ENCODE measurements around the gene ZFHX3.

ZFHX3 gene

DNA sequence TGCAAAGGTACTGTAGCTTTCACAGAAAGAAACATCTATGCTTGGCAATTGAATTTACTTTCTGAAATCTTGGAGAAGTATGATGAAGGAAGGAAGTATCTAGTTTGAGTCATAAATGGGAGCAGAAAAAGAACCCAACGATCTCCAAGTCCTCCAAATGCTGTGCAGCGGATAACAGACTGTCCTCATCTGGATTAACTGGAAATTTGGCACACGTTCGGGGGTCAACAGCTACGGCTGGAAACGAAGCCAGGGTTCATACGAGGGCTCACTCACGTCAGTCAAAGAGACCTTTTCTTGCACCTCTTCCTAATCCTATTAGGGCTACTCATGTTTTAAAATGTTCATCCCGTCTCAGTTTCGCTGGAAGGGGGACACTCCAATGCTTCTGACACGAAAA is 152.0 kb downstream of the ZFHX3 start:
- TF ChIP-seq REST (IDR thresholded peaks at IDR 0.05; ENCODE audit: low read depth) (no peak), CEBPB (IDR thresholded peaks at IDR 0.05) (no peak), USF1 (IDR thresholded peaks at IDR 0.05) (no peak), TEAD4 (IDR thresholded peaks at IDR 0.05) (no peak), RAD21 (IDR thresholded peaks at IDR 0.05; ENCODE audit: low read depth) (no peak), EP300 (IDR thresholded peaks at IDR 0.05; ENCODE audit: borderline replicate concordance) (no peak), CREB1 (IDR thresholded peaks at IDR 0.05; ENCODE audit: low read depth) (no peak), NFIC (IDR thresholded peaks at IDR 0.05) (no peak), ZBTB7A (IDR thresholded peaks at IDR 0.05; ENCODE audit: low read depth) (no peak), TCF12 (IDR thresholded peaks at IDR 0.05; ENCODE audit: low read depth) (no peak), TAF1 (IDR thresholded peaks at IDR 0.05; ENCODE audit: low read depth) (no peak)
- TF ChIP-seq, protein P1, sequence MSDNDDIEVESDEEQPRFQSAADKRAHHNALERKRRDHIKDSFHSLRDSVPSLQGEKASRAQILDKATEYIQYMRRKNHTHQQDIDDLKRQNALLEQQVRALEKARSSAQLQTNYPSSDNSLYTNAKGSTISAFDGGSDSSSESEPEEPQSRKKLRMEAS (IDR thresholded peaks at IDR 0.05) = no peak

- no peak for TF ChIP-seq NFIC (IDR thresholded peaks at IDR 0.05)
- TF ChIP-seq ZBTB7A (IDR thresholded peaks at IDR 0.05; ENCODE audit: low read depth) = no peak
- TF ChIP-seq TCF12 (IDR thresholded peaks at IDR 0.05; ENCODE audit: low read depth) = no peak
- no peak for TF ChIP-seq RAD21 (IDR thresholded peaks at IDR 0.05; ENCODE audit: low read depth)
- TF ChIP-seq EGR1 (IDR thresholded peaks at IDR 0.05) = no peak
- no peak for TF ChIP-seq EP300 (IDR thresholded peaks at IDR 0.05; ENCODE audit: borderline replicate concordance)
- no peak for TF ChIP-seq CEBPB (IDR thresholded peaks at IDR 0.05)
- TF ChIP-seq REST (IDR thresholded peaks at IDR 0.05; ENCODE audit: low read depth) = no peak
Measured at GRCh38 chr16:72894293-72895151, 153.4 kb downstream of the ZFHX3 start.

- TF ChIP-seq, protein P1 (IDR thresholded peaks at IDR 0.05) = no peak
- no peak for TF ChIP-seq CEBPB (IDR thresholded peaks at IDR 0.05)
- no peak for TF ChIP-seq USF1 (IDR thresholded peaks at IDR 0.05)
- TF ChIP-seq CREB1 (IDR thresholded peaks at IDR 0.05; ENCODE audit: low read depth) = no peak
- no peak for TF ChIP-seq ZBTB7A (IDR thresholded peaks at IDR 0.05; ENCODE audit: low read depth)
- no peak for TF ChIP-seq REST (IDR thresholded peaks at IDR 0.05; ENCODE audit: low read depth)
- TF ChIP-seq FOXM1 (IDR thresholded peaks at IDR 0.05; ENCODE audit: borderline replicate concordance, low read depth) = no peak
- no peak for TF ChIP-seq TCF12 (IDR thresholded peaks at IDR 0.05; ENCODE audit: low read depth)
- TF ChIP-seq RAD21 (IDR thresholded peaks at IDR 0.05; ENCODE audit: low read depth) = no peak
- no peak for TF ChIP-seq EP300 (IDR thresholded peaks at IDR 0.05; ENCODE audit: borderline replicate concordance)
- TF ChIP-seq NFIC (IDR thresholded peaks at IDR 0.05) = no peak
- no peak for TF ChIP-seq TAF1 (IDR thresholded peaks at IDR 0.05; ENCODE audit: low read depth)
- TF ChIP-seq YY1 (IDR thresholded peaks at IDR 0.05; ENCODE audit: low read depth) = no peak
- TF ChIP-seq TEAD4 (IDR thresholded peaks at IDR 0.05) = no peak
- no peak for TF ChIP-seq EGR1 (IDR thresholded peaks at IDR 0.05)
Measured at GRCh38 chr16:72891291-72892227, 156.4 kb downstream of the ZFHX3 start.
